Measurements from ENCODE around the gene CCDC85C. TPM values are rescaled to one million over a fixed set of nuclear protein-coding genes. Genes with fewer than 3 reads are reported as not detected.
A peak's percentile ranks its signal among the peaks of the same experiment; 100 is the strongest.

The CCDC85C gene
- total and polyA plus RNA-seq, 2 of the 8 experiments (the other 6 are each of a cell fraction or from before 2014, with no cell fraction given): 16.8 to 35.8 TPM

DNA sequence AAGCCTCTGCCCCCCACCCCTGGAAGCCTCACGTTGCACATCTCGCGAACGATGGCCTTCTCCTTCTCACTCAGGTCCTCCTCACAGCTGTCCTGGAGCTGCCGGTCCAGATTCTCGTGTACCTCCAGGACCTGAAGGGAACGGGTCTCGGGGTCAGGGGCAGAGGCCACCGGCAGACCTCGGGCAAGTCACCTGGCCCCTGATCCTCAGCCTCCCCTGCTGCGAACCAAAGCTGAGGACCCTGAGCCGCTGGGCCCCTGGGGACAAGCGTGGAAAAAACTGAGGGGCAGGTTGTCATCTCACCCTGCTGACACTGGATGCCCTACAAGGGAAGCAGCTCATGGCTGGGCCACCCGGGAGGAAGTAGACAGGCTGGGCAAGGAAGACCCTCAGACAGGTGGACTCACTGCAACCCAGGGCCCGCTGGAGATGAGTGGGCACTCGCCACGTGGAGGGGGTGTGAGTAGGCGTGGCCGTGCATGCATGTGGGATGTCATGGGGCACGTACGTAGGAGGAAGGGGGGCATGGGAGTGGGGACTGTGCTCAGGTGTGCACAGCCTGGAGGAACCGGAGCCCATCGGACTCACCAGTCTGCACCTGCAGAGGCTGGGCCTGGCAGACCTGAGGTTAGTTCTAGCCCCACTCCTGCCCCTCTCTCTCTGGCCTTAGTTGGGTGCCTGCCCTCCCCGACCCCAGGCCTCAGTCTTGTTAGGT is 87.7 kb downstream of the CCDC85C start:
- H3K4me1 ChIP-seq (replicated peaks in 1 of 4; ENCODE audit: control insufficient read depth in 3 of 4, insufficient read depth in 4 of 4, low read length in 3 of 4): no peaks in the 10 kb centered on the region; a peak in 3 of 7 replicates
- no peaks in the 10 kb centered on the region; a peak in 1 of 7 replicates for H3K27me3 ChIP-seq (replicated peaks in 1 of 4; ENCODE audit: control insufficient read depth in 3 of 4, extremely low read depth in 1 of 4, insufficient read depth in 3 of 4, low read length in 3 of 4)
- no peak overlapping the region for H3K4me3 ChIP-seq (ENCODE audit: extremely low read depth in 1 of 4, insufficient read depth in 2 of 4, low read depth in 3 of 4, low read length in 4 of 4)
- H3K4me2 ChIP-seq (ENCODE audit: insufficient read depth in 1 of 2, low read depth in 2 of 2, low read length in 2 of 2): no peak overlapping the region
- DNase-seq (ENCODE audit: low read depth in 1 of 2, low spot score in 2 of 2) (no peak), FAIRE-seq (no peak)
- TF ChIP-seq BACH1 (IDR thresholded peaks at IDR 0.05; ENCODE audit: low read length): no peak
- TF ChIP-seq HDAC2 (IDR thresholded peaks at IDR 0.05; ENCODE audit: borderline replicate concordance in 1 of 2, low read depth in 2 of 2, low read length in 2 of 2): no peak
- TF ChIP-seq JUN (IDR thresholded peaks at IDR 0.05; ENCODE audit: low read depth, low read length): no peak
- TF ChIP-seq RNF2 (IDR thresholded peaks at IDR 0.05; ENCODE audit: borderline replicate concordance, low read depth, low read length, missing control alignments, poor library complexity, severe bottlenecking): no peak
- TF ChIP-seq, protein P1, sequence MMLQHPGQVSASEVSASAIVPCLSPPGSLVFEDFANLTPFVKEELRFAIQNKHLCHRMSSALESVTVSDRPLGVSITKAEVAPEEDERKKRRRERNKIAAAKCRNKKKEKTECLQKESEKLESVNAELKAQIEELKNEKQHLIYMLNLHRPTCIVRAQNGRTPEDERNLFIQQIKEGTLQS (IDR thresholded peaks at IDR 0.05; ENCODE audit: insufficient read depth, low read depth, low read length): no peak
- no peak for TF ChIP-seq NANOG (IDR thresholded peaks at IDR 0.05; ENCODE audit: insufficient read depth, low read depth, low read length, poor library complexity, severe bottlenecking)
- no peak for TF ChIP-seq TEAD4 (IDR thresholded peaks at IDR 0.05; ENCODE audit: low read depth, low read length)
- H2BK15ac ChIP-seq (ENCODE audit: low read length): no peak overlapping the region
- no peak overlapping the region for H2BK5ac ChIP-seq (ENCODE audit: low read depth, low read length)
- no peak overlapping the region for H3K27ac ChIP-seq (ENCODE audit: low read depth, low read length)
- H4K8ac ChIP-seq (ENCODE audit: extremely low read depth, insufficient read depth, low read length): peak overlapping the region; percentile 39; the same call in 1 of the 2 replicates
- no peaks in the 10 kb centered on the region; the same call in none of the 2 replicates for H3K79me1 ChIP-seq (ENCODE audit: low read depth, low read length)
- no peak overlapping the region for H3K9ac ChIP-seq (replicated peaks in 1 of 4; ENCODE audit: extremely low read depth in 1 of 4, low read depth in 3 of 4, low read length in 3 of 4)
- H2BK120ac ChIP-seq (replicated peaks; ENCODE audit: low read depth, low read length): no peak overlapping the region
- no peak overlapping the region for H3K23ac ChIP-seq (ENCODE audit: insufficient read length)
- no peaks in the 10 kb centered on the region for H3K23me2 ChIP-seq (ENCODE audit: low read depth, low read length)
- 0 out of 2 replicates have a peak overlapping the region, but pooled peaks have one; percentile 9 for H2BK12ac ChIP-seq (ENCODE audit: low read depth, low read length)
- H4K5ac ChIP-seq (ENCODE audit: insufficient read length, low read depth, low read length): no peak overlapping the region
- H3K18ac ChIP-seq (ENCODE audit: extremely low read depth, low read length): no peak overlapping the region
- no peak overlapping the region for H4K91ac ChIP-seq (replicated peaks; ENCODE audit: insufficient read length, low read length)
- CTCF ChIA-PET (ENCODE audit: partially characterized antibody): interaction anchor here (0.9 to 3.8 kb wide), 11 partner anchors 12 to 171 kb away, joined by 3 to 32 read pairs (median 8); no protein-coding TSS in a partner anchor
- H3K79me2 ChIP-seq (ENCODE audit: control insufficient read depth in 1 of 2, insufficient read depth in 2 of 2, low read length in 2 of 2): 0 out of 4 replicates have a peak, but pooled peaks cover 0 to 2% of the 10 kb centered on the region in 2 experiments
- H2BK20ac ChIP-seq (ENCODE audit: low read length): no peak overlapping the region
- no peak overlapping the region for H2AK5ac ChIP-seq (ENCODE audit: low read depth, low read length)
- peaks cover 3 to 7% of the 10 kb centered on the region in 2 experiments for H4K20me1 ChIP-seq (replicated peaks in 1 of 2; ENCODE audit: control insufficient read depth in 1 of 2, insufficient read depth in 2 of 2, low read length in 2 of 2)
- peaks cover 0 to 7% (median 0%) of the 10 kb centered on the region in 4 experiments; a peak in 2 of 8 replicates for H3K36me3 ChIP-seq (ENCODE audit: control insufficient read depth in 2 of 4, insufficient read depth in 4 of 4, low read length in 3 of 4)
- POLR2A ChIA-PET (ENCODE audit: partially characterized antibody): interaction anchor here (0.6 to 2.1 kb wide), 7 partner anchors 11 to 128 kb away, joined by 3 to 5 read pairs (median 3); partner anchors contain the start of genes CCNK and SETD3
- H2AFZ ChIP-seq (ENCODE audit: low read length): no peak overlapping the region
- WGBS, 2 experiments (ENCODE audit: extremely low coverage in 1 of 2, insufficient coverage in 1 of 2, insufficient read length in 1 of 2, insufficient replicate concordance in 2 of 2, low coverage in 1 of 2, low lambda C conversion rate in 2 of 2, missing lambda C conversion rate in 1 of 2): 85% methylated on average over 20 of the region's 24 CpGs; no CpG with 5 or more reads in 1 of the 2 experiments
- no peak overlapping the region for H3K14ac ChIP-seq (ENCODE audit: insufficient read length)
- H3K56ac ChIP-seq (replicated peaks; ENCODE audit: insufficient read length, low read depth, low read length): no peak overlapping the region
- no peaks in the 10 kb centered on the region for H3K9me3 ChIP-seq (ENCODE audit: insufficient read depth in 2 of 2, low read depth in 1 of 2, low read length in 1 of 2)
- H3K4ac ChIP-seq (replicated peaks; ENCODE audit: insufficient read length, low read depth, low read length): no peak overlapping the region

Measured in H1 (cell line).